Measurements from ENCODE around the gene SLIT3. TPM values are rescaled to one million over a fixed set of nuclear protein-coding genes. Genes with fewer than 3 reads are reported as not detected.

The SLIT3 gene
- total and polyA plus RNA-seq, 2 experiments from 2014 or later: 0.59 to 0.71 TPM

DNA sequence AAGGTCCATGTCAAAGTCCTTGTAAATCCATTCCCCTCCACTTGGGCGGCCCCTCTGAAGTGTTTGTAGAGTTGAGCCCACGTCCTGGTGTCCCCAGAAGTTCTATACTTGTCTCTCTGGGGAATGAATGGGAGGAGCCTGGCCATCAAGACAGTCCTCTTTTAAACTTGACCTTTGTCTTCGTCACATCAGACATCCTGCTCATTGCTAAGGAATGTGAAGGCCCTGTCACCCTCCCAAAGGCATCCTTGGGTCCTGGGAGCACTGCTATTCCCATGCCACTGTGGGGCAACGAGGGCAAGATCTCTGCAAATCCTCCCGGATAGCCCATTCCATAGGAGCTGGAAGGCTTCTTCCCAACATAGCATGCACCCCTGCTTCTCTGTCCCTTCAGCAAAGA lies 235.5 kb downstream of the SLIT3 start:
- TF ChIP-seq ZNF114 (CRISPR knock-in tag; IDR thresholded peaks at IDR 0.05): no peak
- TF ChIP-seq, protein P1, sequence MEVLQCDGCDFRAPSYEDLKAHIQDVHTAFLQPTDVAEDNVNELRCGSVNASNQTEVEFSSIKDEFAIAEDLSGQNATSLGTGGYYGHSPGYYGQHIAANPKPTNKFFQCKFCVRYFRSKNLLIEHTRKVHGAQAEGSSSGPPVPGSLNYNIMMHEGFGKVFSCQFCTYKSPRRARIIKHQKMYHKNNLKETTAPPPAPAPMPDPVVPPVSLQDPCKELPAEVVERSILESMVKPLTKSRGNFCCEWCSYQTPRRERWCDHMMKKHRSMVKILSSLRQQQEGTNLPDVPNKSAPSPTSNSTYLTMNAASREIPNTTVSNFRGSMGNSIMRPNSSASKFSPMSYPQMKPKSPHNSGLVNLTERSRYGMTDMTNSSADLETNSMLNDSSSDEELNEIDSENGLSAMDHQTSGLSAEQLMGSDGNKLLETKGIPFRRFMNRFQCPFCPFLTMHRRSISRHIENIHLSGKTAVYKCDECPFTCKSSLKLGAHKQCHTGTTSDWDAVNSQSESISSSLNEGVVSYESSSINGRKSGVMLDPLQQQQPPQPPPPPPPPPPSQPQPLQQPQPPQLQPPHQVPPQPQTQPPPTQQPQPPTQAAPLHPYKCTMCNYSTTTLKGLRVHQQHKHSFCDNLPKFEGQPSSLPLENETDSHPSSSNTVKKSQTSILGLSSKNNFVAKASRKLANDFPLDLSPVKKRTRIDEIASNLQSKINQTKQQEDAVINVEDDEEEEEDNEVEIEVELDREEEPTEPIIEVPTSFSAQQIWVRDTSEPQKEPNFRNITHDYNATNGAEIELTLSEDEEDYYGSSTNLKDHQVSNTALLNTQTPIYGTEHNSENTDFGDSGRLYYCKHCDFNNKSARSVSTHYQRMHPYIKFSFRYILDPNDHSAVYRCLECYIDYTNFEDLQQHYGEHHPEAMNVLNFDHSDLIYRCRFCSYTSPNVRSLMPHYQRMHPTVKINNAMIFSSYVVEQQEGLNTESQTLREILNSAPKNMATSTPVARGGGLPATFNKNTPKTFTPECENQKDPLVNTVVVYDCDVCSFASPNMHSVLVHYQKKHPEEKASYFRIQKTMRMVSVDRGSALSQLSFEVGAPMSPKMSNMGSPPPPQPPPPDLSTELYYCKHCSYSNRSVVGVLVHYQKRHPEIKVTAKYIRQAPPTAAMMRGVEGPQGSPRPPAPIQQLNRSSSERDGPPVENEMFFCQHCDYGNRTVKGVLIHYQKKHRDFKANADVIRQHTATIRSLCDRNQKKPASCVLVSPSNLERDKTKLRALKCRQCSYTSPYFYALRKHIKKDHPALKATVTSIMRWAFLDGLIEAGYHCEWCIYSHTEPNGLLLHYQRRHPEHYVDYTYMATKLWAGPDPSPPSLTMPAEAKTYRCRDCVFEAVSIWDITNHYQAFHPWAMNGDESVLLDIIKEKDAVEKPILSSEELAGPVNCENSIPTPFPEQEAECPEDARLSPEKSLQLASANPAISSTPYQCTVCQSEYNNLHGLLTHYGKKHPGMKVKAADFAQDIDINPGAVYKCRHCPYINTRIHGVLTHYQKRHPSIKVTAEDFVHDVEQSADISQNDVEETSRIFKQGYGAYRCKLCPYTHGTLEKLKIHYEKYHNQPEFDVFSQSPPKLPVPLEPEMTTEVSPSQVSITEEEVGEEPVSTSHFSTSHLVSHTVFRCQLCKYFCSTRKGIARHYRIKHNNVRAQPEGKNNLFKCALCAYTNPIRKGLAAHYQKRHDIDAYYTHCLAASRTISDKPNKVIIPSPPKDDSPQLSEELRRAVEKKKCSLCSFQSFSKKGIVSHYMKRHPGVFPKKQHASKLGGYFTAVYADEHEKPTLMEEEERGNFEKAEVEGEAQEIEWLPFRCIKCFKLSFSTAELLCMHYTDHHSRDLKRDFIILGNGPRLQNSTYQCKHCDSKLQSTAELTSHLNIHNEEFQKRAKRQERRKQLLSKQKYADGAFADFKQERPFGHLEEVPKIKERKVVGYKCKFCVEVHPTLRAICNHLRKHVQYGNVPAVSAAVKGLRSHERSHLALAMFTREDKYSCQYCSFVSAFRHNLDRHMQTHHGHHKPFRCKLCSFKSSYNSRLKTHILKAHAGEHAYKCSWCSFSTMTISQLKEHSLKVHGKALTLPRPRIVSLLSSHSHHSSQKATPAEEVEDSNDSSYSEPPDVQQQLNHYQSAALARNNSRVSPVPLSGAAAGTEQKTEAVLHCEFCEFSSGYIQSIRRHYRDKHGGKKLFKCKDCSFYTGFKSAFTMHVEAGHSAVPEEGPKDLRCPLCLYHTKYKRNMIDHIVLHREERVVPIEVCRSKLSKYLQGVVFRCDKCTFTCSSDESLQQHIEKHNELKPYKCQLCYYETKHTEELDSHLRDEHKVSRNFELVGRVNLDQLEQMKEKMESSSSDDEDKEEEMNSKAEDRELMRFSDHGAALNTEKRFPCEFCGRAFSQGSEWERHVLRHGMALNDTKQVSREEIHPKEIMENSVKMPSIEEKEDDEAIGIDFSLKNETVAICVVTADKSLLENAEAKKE (CRISPR knock-in tag; IDR thresholded peaks at IDR 0.05): no peak
- DNase-seq (ENCODE audit: low spot score): peak; percentile 7
- no peak for ATAC-seq
- Histone ChIP-seq H2AFZ (no peak overlapping the region), H3K27me3 (ENCODE audit: insufficient read depth) (no peaks in the 10 kb centered on the region), H3K36me3 (ENCODE audit: insufficient read depth) (no peaks in the 10 kb centered on the region), H3K79me2 (replicated peaks; ENCODE audit: insufficient read depth) (no peaks in the 10 kb centered on the region), H3K4me3 (no peak overlapping the region), H3K4me1 (ENCODE audit: insufficient read depth) (peaks cover 46% of the 10 kb centered on the region), H3K4me2 (peak overlapping the region; percentile 61; the same call in 1 of the 2 replicates), H3K27ac (ENCODE audit: low read depth) (no peak overlapping the region), H4K20me1 (replicated peaks; ENCODE audit: insufficient read depth) (no peaks in the 10 kb centered on the region), H3K9me2 (ENCODE audit: insufficient read depth) (peaks cover 14% of the 10 kb centered on the region; the same call in 1 of the 2 replicates), H3F3A (replicated peaks; ENCODE audit: low read depth) (no peaks in the 10 kb centered on the region)
- peaks cover 2% of the 10 kb centered on the region for H3K27me3 Mint-ChIP-seq (ENCODE audit: insufficient read depth, low read depth, poor library complexity)
- peaks cover 51% of the 10 kb centered on the region for H3K4me1 Mint-ChIP-seq
- no peaks in the 10 kb centered on the region for H3K9me3 Mint-ChIP-seq
- no peak overlapping the region for H3K27ac Mint-ChIP-seq
- no peak overlapping the region for H3K4me3 Mint-ChIP-seq
- H3K36me3 Mint-ChIP-seq (ENCODE audit: low read depth): no peaks in the 10 kb centered on the region

- DNase-seq (ENCODE audit: low spot score) (no peak), ATAC-seq (no peak)
- H3K9me3 Mint-ChIP-seq: no peaks in the 10 kb centered on the region
- Histone ChIP-seq H3K4me2 (peak overlapping the region; percentile 9; the same call in 1 of the 2 replicates), H3K9me2 (ENCODE audit: insufficient read depth) (peaks cover 7% of the 10 kb centered on the region; the same call in 1 of the 2 replicates), H3K4me1 (ENCODE audit: insufficient read depth) (peaks cover 46% of the 10 kb centered on the region), H4K20me1 (replicated peaks; ENCODE audit: insufficient read depth) (no peaks in the 10 kb centered on the region), H3K27me3 (ENCODE audit: insufficient read depth) (no peaks in the 10 kb centered on the region), H3K4me3 (no peak overlapping the region), H3F3A (replicated peaks; ENCODE audit: low read depth) (no peaks in the 10 kb centered on the region), H3K27ac (ENCODE audit: low read depth) (no peak overlapping the region), H3K36me3 (ENCODE audit: insufficient read depth) (no peaks in the 10 kb centered on the region), H3K79me2 (replicated peaks; ENCODE audit: insufficient read depth) (no peaks in the 10 kb centered on the region), H2AFZ (no peak overlapping the region)
- no peak overlapping the region for H3K27ac Mint-ChIP-seq
- H3K4me1 Mint-ChIP-seq: peaks cover 51% of the 10 kb centered on the region
- H3K4me3 Mint-ChIP-seq: no peak overlapping the region
- H3K27me3 Mint-ChIP-seq (ENCODE audit: insufficient read depth, low read depth, poor library complexity): peaks cover 2% of the 10 kb centered on the region
- no peaks in the 10 kb centered on the region for H3K36me3 Mint-ChIP-seq (ENCODE audit: low read depth)
- TF ChIP-seq, protein P2, sequence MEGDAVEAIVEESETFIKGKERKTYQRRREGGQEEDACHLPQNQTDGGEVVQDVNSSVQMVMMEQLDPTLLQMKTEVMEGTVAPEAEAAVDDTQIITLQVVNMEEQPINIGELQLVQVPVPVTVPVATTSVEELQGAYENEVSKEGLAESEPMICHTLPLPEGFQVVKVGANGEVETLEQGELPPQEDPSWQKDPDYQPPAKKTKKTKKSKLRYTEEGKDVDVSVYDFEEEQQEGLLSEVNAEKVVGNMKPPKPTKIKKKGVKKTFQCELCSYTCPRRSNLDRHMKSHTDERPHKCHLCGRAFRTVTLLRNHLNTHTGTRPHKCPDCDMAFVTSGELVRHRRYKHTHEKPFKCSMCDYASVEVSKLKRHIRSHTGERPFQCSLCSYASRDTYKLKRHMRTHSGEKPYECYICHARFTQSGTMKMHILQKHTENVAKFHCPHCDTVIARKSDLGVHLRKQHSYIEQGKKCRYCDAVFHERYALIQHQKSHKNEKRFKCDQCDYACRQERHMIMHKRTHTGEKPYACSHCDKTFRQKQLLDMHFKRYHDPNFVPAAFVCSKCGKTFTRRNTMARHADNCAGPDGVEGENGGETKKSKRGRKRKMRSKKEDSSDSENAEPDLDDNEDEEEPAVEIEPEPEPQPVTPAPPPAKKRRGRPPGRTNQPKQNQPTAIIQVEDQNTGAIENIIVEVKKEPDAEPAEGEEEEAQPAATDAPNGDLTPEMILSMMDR (conservative IDR thresholded peaks at IDR 0.05; ENCODE audit: low read depth in 2 of 2): no peak
- TF ChIP-seq, protein P3, sequence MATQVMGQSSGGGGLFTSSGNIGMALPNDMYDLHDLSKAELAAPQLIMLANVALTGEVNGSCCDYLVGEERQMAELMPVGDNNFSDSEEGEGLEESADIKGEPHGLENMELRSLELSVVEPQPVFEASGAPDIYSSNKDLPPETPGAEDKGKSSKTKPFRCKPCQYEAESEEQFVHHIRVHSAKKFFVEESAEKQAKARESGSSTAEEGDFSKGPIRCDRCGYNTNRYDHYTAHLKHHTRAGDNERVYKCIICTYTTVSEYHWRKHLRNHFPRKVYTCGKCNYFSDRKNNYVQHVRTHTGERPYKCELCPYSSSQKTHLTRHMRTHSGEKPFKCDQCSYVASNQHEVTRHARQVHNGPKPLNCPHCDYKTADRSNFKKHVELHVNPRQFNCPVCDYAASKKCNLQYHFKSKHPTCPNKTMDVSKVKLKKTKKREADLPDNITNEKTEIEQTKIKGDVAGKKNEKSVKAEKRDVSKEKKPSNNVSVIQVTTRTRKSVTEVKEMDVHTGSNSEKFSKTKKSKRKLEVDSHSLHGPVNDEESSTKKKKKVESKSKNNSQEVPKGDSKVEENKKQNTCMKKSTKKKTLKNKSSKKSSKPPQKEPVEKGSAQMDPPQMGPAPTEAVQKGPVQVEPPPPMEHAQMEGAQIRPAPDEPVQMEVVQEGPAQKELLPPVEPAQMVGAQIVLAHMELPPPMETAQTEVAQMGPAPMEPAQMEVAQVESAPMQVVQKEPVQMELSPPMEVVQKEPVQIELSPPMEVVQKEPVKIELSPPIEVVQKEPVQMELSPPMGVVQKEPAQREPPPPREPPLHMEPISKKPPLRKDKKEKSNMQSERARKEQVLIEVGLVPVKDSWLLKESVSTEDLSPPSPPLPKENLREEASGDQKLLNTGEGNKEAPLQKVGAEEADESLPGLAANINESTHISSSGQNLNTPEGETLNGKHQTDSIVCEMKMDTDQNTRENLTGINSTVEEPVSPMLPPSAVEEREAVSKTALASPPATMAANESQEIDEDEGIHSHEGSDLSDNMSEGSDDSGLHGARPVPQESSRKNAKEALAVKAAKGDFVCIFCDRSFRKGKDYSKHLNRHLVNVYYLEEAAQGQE (IDR thresholded peaks at IDR 0.05; ENCODE audit: unreplicated experiment): no peak
- TF ChIP-seq CREB1 (CRISPR knock-in tag; IDR thresholded peaks at IDR 0.05; ENCODE audit: low read depth) (no peak), NANOG (IDR thresholded peaks at IDR 0.05; ENCODE audit: borderline replicate concordance) (no peak), EZH2 (IDR thresholded peaks at IDR 0.05; ENCODE audit: low read depth, unreplicated experiment) (no peak)
Measured at GRCh38 chr5:169064093-169064492, 236.8 kb downstream of the SLIT3 start.

Data from GM23338 (cell line).